Brain microvascular endothelial cell (primary cell): ENCODE data around the gene RPL10A.

Source experiments
- DNase-seq: peaks from one replicate; pipeline ENCODE4 v3.0.0-alpha.2; 2020
- H3K27ac ChIP-seq: fragments of 250-450 bp; sonication (Bioruptor Pico); 2 replicates; pipeline ENCODE4 v1.5.1; 2020; ENCODE audit warnings: mild to moderate bottlenecking, moderate library complexity
- H3K27me3 ChIP-seq: fragments of 250-450 bp; sonication (Bioruptor Pico); replicated peaks from 2 replicates; pipeline ENCODE4 v1.5.1; 2020; ENCODE audit warnings: mild to moderate bottlenecking
- H3K36me3 ChIP-seq: fragments of 250-450 bp; sonication (Bioruptor Pico); replicated peaks from 2 replicates; pipeline ENCODE4 v1.5.1; 2020; ENCODE audit warnings: mild to moderate bottlenecking
- H3K4me3 ChIP-seq: 2 replicates; pipeline ENCODE4 v1.5.1; 2011; ENCODE audit warnings: low read depth, mild to moderate bottlenecking, control low read depth, low read length, moderate library complexity
- in situ Hi-C: cut with HindIII; loops from 2 replicates; pipeline ENCODE4 v1.10.0; 2017; ENCODE audit warnings: low sequenced_read_pairs, low pct_ligation_motif_present
- TF ChIP-seq, protein P1 (sequence below): IDR thresholded peaks from 2 replicates; pipeline ENCODE4 v1.5.1; 2011; ENCODE audit warnings: low read depth, mild to moderate bottlenecking, moderate library complexity, low read length, control low read depth, inconsistent platforms; ENCODE audit errors: missing control alignments

Gene RPL10A

DNA sequence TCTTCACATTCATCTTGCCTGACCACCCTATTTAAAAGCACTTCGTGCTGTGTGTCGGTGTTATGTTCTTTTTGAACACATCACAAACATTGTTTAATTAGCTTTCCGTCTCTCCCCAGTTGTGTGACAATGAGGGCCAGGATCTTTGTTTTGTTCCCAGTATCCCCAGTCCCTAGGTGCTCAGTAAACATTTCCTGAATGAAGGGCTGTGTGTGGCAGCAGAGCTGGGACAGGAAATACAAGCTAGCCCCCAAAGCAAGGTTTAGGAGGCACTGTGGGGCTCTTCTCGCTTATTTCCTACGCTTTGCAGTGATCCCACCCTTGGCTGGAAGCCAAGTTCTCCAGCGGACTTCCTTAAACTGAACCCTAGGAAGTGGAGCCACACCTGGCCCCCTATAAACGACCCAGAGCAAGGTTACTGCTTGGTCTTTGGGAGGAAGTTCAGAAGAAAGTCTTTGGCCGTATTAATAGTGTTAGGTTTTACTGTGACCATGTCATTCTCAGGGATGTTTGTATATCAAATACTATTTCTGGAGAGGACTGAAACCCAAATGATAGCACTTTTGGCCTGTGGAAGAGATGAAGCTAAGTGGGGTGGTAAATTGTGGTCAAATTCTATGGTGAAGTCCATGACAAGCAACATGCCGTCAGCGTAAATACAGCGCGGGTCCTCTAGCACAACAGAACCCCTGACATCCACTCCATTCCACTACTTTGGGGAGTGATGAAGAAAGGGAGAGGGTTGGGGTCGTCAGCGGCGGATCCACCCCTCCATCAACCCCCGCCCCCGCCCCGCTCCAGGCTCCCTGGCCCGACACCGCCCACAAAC is 16.6 kb upstream of the RPL10A start:
- no peak overlapping the region for H3K27ac ChIP-seq
- no peaks in the 10 kb centered on the region for H3K27me3 ChIP-seq
- H3K4me3 ChIP-seq = peak overlapping the region; percentile 45
- no peak for DNase-seq
- in situ Hi-C loops = no loop called here
- TF ChIP-seq, protein P1, sequence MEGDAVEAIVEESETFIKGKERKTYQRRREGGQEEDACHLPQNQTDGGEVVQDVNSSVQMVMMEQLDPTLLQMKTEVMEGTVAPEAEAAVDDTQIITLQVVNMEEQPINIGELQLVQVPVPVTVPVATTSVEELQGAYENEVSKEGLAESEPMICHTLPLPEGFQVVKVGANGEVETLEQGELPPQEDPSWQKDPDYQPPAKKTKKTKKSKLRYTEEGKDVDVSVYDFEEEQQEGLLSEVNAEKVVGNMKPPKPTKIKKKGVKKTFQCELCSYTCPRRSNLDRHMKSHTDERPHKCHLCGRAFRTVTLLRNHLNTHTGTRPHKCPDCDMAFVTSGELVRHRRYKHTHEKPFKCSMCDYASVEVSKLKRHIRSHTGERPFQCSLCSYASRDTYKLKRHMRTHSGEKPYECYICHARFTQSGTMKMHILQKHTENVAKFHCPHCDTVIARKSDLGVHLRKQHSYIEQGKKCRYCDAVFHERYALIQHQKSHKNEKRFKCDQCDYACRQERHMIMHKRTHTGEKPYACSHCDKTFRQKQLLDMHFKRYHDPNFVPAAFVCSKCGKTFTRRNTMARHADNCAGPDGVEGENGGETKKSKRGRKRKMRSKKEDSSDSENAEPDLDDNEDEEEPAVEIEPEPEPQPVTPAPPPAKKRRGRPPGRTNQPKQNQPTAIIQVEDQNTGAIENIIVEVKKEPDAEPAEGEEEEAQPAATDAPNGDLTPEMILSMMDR = no peak
- H3K36me3 ChIP-seq = no peaks in the 10 kb centered on the region

DNA sequence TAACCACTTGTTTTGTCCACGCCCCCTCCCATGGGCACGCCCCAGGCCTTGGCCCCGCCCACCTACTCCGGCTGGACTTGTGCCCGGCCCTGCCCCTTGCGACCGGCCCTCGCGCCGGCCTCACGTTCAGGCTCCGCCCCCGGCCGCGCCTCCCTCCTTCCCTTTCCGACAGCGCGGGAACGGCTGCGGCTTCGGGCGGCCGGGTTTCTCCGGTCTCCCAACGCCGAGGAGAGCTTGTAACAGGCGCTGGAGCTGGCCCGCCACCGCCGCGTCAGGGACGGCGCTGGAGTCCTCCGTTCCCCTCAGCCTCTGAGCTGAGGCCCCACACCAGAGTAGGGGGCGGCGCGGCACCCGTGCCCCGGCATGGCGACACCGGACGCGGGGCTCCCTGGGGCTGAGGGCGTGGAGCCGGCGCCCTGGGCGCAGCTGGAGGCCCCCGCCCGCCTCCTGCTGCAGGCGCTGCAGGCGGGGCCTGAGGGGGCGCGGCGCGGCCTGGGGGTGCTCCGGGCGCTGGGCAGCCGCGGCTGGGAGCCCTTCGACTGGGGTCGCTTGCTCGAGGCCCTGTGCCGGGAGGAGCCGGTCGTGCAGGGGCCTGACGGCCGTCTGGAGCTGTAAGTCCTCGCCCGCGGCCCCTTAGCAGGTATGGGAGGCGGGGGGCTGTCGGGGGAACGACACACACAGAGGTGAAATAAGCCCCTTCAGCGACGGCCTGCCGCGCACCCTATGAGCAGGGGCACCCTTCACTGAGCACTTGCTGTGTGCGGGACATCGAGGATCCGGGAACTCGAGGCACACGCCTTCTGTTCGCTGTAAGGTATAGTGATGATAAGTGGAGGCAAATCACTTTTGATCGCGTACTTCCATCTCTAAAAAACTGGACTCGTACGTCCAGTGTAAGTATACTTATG is 15.8 kb upstream of the RPL10A start, which contains the start of gene FANCE:
Gene FANCE, plus strand, starts transcription at position 156 of the 908 bp plus-strand sequence. Its CDS starts 208 bp downstream, at position 364.
- Histone ChIP-seq H3K36me3 (no peaks in the 10 kb centered on the region), H3K4me3 (peak within 1 kb of the TSS; percentile 70)
- in situ Hi-C loops = no loop called here

DNA sequence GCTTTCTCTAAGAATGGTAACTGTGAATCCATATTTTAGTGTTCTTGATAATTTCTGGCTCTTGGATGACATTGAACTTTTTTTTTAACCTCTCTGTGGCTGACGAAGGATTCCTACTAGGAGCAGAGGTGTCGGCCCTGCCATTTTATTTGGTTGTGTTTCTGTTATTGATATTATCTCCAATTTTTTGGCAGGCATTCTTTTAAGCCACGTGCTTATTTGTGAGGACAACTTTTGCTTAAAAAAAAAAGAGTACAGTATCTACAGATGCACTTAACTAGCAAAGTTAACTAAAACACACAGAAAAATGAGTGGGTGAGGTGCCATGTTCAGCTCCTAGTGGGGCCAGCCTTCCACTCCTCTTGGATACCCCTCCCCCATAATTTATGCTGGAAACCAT is 15.0 kb upstream of the RPL10A start:
- peak overlapping the region; percentile 70 for H3K4me3 ChIP-seq
- H3K27me3 ChIP-seq = no peaks in the 10 kb centered on the region
- no peak overlapping the region for H3K27ac ChIP-seq
- TF ChIP-seq, protein P1 = no peak
- in situ Hi-C loops = no loop called here
- H3K36me3 ChIP-seq = no peaks in the 10 kb centered on the region
- DNase-seq = no peak

More for the DNA sequence above, 15.8 kb upstream of the RPL10A start, which contains the start of gene FANCE:
- Histone ChIP-seq H3K27ac (no peak within 1 kb of the TSS), H3K27me3 (no peaks in the 10 kb centered on the region)
- TF ChIP-seq, protein P1 = no peak
- peak; percentile 88 for DNase-seq

DNA sequence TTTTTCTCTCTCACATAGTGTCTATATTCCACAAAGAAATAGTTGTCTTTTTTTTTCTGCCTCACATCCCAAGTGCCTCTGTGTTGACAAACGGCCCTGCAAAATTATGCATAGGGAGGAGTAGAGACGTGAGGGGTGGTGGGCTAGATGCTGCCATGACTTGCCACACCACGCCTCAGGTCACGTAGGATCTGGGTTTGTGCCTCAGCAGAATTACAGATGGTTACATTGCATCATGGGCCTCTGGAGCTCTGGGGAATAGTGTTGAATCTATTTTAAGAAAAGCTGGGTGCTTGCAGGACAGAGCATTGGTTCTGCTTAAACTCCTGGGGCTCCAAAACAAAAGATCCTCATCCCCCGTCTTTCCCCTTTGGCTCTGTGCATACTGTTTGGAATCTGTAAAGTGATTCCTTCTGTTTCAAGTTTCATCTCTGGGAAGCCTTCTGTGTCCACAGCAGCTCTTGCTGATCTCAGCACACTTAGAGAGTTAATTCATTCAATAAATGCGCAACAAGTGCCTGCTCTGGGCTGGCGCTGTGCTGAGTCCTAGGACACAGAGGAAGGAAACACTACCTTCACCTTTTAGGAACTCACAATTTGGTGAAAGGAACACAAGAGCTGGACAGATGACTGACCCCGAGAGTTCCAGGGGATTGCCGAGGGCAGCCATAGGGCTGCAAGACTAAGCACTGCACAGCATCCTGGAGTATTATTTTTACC is 13.7 kb upstream of the RPL10A start:
- no peak overlapping the region for H3K27ac ChIP-seq
- in situ Hi-C loops = no loop called here
- H3K36me3 ChIP-seq = no peaks in the 10 kb centered on the region
- H3K4me3 ChIP-seq = no peak overlapping the region
- no peaks in the 10 kb centered on the region for H3K27me3 ChIP-seq
- TF ChIP-seq, protein P1 = no peak
- no peak for DNase-seq

DNA sequence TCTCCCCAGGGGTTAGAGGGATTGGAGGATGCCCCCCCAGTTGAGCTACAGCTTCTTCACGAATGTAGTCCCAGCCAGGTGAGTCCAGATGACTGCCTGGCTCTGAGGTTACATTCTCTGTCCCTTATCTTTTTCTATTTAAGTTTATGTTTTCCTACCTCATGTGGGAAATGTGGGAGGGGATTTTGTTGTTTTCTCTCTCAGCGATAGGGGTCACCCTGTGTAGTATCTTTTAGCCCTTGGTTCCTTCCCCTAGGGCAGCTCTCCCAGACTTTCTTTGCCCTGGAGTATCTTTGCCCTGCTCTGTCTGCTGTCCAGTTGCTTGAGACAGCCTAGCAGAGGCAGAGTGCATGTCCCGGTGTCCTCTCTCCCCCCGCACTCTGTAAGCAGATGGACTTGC is 10.3 kb upstream of the RPL10A start:
- TF ChIP-seq, protein P1 = no peak
- Histone ChIP-seq H3K27ac (no peak overlapping the region), H3K36me3 (no peaks in the 10 kb centered on the region), H3K27me3 (no peaks in the 10 kb centered on the region), H3K4me3 (no peak overlapping the region)
- in situ Hi-C loops = no loop called here
- no peak for DNase-seq
